ENCODE data around the gene RIT2.

RIT2 gene

GRCh38 chr18:42712065-42712464 lies 403.4 kb downstream of the RIT2 start:
- no peak overlapping the region for H3K4me3 ChIP-seq (replicated peaks; ENCODE audit: insufficient read depth, low read length)
- TF ChIP-seq POLR2AphosphoS5 (IDR thresholded peaks at IDR 0.05; ENCODE audit: low read depth) (no peak), REST (IDR thresholded peaks at IDR 0.05; ENCODE audit: insufficient replicate concordance, low read depth) (no peak), SPI1 (IDR thresholded peaks at IDR 0.05; ENCODE audit: borderline replicate concordance, low read depth) (no peak), CTCF (IDR thresholded peaks at IDR 0.05; ENCODE audit: insufficient read depth, low read length) (no peak), GABPA (IDR thresholded peaks at IDR 0.05; ENCODE audit: low read depth) (no peak)
- H3K27ac ChIP-seq (replicated peaks), result no peak overlapping the region
- H3K27me3 ChIP-seq (ENCODE audit: insufficient read depth, poor library complexity, severe bottlenecking), result no peaks in the 10 kb centered on the region
- DNase-seq (ENCODE audit: low read depth in 1 of 2, low spot score in 1 of 2), result no peak

GRCh38 chr18:42707080-42707479 lies 408.4 kb downstream of the RIT2 start:
- TF ChIP-seq GABPA (IDR thresholded peaks at IDR 0.05; ENCODE audit: low read depth) (no peak), SPI1 (IDR thresholded peaks at IDR 0.05; ENCODE audit: borderline replicate concordance, low read depth) (no peak), POLR2AphosphoS5 (IDR thresholded peaks at IDR 0.05; ENCODE audit: low read depth) (no peak), CTCF (IDR thresholded peaks at IDR 0.05; ENCODE audit: insufficient read depth, low read length) (no peak), REST (IDR thresholded peaks at IDR 0.05; ENCODE audit: insufficient replicate concordance, low read depth) (no peak)
- DNase-seq (ENCODE audit: low read depth in 1 of 2, low spot score in 1 of 2), result no peak

GRCh38 chr18:42706618-42707017 lies 408.9 kb downstream of the RIT2 start:
- DNase-seq (ENCODE audit: low read depth in 1 of 2, low spot score in 1 of 2), result peak in 1 of 2 experiments; percentile 52
- TF ChIP-seq SPI1 (IDR thresholded peaks at IDR 0.05; ENCODE audit: borderline replicate concordance, low read depth) (peak; percentile 38; the same call in 1 of the 2 replicates), REST (IDR thresholded peaks at IDR 0.05; ENCODE audit: insufficient replicate concordance, low read depth) (no peak)
- no peaks in the 10 kb centered on the region for H3K27me3 ChIP-seq (ENCODE audit: insufficient read depth, poor library complexity, severe bottlenecking)
- no peak overlapping the region for H3K4me3 ChIP-seq (replicated peaks; ENCODE audit: insufficient read depth, low read length)
- no peak overlapping the region for H3K27ac ChIP-seq (replicated peaks)

More at GRCh38 chr18:42707080-42707479, 408.4 kb downstream of the RIT2 start:
- H3K4me3 ChIP-seq (replicated peaks; ENCODE audit: insufficient read depth, low read length), result no peak overlapping the region
- H3K27me3 ChIP-seq (ENCODE audit: insufficient read depth, poor library complexity, severe bottlenecking), result no peaks in the 10 kb centered on the region
- H3K27ac ChIP-seq (replicated peaks), result no peak overlapping the region

Data from HL-60 (cell line).